Tibial nerve (tissue), 4 donors: ENCODE results near the gene TULP4.

Source experiments
- EP300 ChIP-seq, 2 donors: sonication (generic); formaldehyde crosslinking; IDR thresholded peaks; one replicate each; pipeline ENCODE4 v1.6.1; 2017; ENCODE audit warnings: antibody characterized with exemption in 2 of 2, mild to moderate bottlenecking in 1 of 2
- POLR2A ChIP-seq, 2 donors: fragments of 450-650 bp; IDR thresholded peaks; one replicate each; pipeline ENCODE4 v1.6.1; 2017; ENCODE audit warnings: antibody characterized with exemption in 2 of 2, mild to moderate bottlenecking in 2 of 2, moderate library complexity in 2 of 2
- TF ChIP-seq, protein P1 (sequence below), 5 experiments: fragments of 200-600 bp in 3 of 5; fragments of 450-650 bp in 2 of 5; sonication (generic) in 3 of 5; IDR thresholded peaks; one replicate each; pipeline ENCODE4 v1.5.1; 2016 to 2019; ENCODE audit warnings: antibody characterized with exemption in 5 of 5, mild to moderate bottlenecking in 3 of 5, moderate library complexity in 2 of 5

GRCh38 chr6:158539881-158540280, 227.6 kb downstream of the TULP4 start:
- TF ChIP-seq, protein P1, sequence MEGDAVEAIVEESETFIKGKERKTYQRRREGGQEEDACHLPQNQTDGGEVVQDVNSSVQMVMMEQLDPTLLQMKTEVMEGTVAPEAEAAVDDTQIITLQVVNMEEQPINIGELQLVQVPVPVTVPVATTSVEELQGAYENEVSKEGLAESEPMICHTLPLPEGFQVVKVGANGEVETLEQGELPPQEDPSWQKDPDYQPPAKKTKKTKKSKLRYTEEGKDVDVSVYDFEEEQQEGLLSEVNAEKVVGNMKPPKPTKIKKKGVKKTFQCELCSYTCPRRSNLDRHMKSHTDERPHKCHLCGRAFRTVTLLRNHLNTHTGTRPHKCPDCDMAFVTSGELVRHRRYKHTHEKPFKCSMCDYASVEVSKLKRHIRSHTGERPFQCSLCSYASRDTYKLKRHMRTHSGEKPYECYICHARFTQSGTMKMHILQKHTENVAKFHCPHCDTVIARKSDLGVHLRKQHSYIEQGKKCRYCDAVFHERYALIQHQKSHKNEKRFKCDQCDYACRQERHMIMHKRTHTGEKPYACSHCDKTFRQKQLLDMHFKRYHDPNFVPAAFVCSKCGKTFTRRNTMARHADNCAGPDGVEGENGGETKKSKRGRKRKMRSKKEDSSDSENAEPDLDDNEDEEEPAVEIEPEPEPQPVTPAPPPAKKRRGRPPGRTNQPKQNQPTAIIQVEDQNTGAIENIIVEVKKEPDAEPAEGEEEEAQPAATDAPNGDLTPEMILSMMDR (IDR thresholded peaks at IDR 0.05) = no peak
- TF ChIP-seq EP300 (IDR thresholded peaks at IDR 0.05) (no peak), POLR2A (IDR thresholded peaks at IDR 0.05) (no peak)
